IMR-90 (cell line): ENCODE data around the gene CH25H. TPM values are rescaled to one million over a fixed set of nuclear protein-coding genes. Genes with fewer than 3 reads are reported as not detected.

Experiments used
- ATAC-seq: fragments of 200-7000 bp; cut with Tn5 transposase; 2 replicates; pipeline ENCODE4 v1.9.1; 2020; ENCODE audit warnings: low read depth, mild to moderate bottlenecking, moderate library complexity
- BruUV-seq: library from RNA; stranded (reverse); fragments of 400-500 nt; replicated peaks from 2 replicates; lab custom pipeline; 2021; lab: Mats Ljungman, UMichigan
- CTCF ChIA-PET: fragments of 300-600 bp; formaldehyde crosslinking; extraction: SDS; loops from one replicate; lab custom pipeline; 2021; ENCODE audit warnings: antibody characterized with exemption; lab: Yijun Ruan, JAX
- POLR2A ChIA-PET: fragments of 300-600 bp; sonication (Branson Sonifier 250); formaldehyde crosslinking; loops from one replicate; lab custom pipeline; 2022; ENCODE audit warnings: antibody characterized with exemption; ENCODE audit not compliant: unreplicated experiment; lab: Charles Lee
- DNase-seq: peaks from one replicate; pipeline ENCODE4 v3.0.0; 2013
- H2AFZ ChIP-seq: replicated peaks from 2 replicates; pipeline ENCODE3; 2013; ENCODE audit warnings: low read length, mild to moderate bottlenecking; ENCODE audit not compliant: poor library complexity
- H2AK5ac ChIP-seq: 2 replicates; pipeline ENCODE4 v1.6.1; 2013; ENCODE audit warnings: low read depth, low read length, inconsistent platforms
- H2AK9ac ChIP-seq: replicated peaks from 2 replicates; pipeline ENCODE3; 2013; ENCODE audit warnings: mild to moderate bottlenecking, low read depth, low read length, moderate library complexity; ENCODE audit not compliant: poor library complexity
- H2BK120ac ChIP-seq: 2 replicates; pipeline ENCODE4 v1.6.1; 2013; ENCODE audit warnings: low read depth, low read length, inconsistent platforms
- H2BK15ac ChIP-seq: 3 replicates; pipeline ENCODE4 v1.6.1; 2013; ENCODE audit warnings: low read depth, low read length, inconsistent platforms
- H2BK20ac ChIP-seq: 2 replicates; pipeline ENCODE4 v1.6.1; 2013; ENCODE audit warnings: low read depth, mild to moderate bottlenecking, inconsistent platforms, low read length, moderate library complexity
- H2BK5ac ChIP-seq: 2 replicates; pipeline ENCODE4 v1.6.1; 2013; ENCODE audit warnings: mild to moderate bottlenecking, low read depth, low read length, inconsistent platforms; ENCODE audit not compliant: poor library complexity, severe bottlenecking
- H3K14ac ChIP-seq: replicated peaks from 2 replicates; pipeline ENCODE4 v1.6.1; 2013; ENCODE audit warnings: low read depth, low read length, inconsistent platforms
- H3K18ac ChIP-seq: 2 replicates; pipeline ENCODE4 v1.6.1; 2013; ENCODE audit warnings: low read depth, low read length, control low read depth
- H3K23ac ChIP-seq: 2 replicates; pipeline ENCODE4 v1.6.1; 2013; ENCODE audit warnings: low read depth, low read length, inconsistent platforms
- H3K27ac ChIP-seq: 2 replicates; pipeline ENCODE4 v1.5.1; 2013; ENCODE audit warnings: mild to moderate bottlenecking, control low read depth, low read length; ENCODE audit not compliant: insufficient read depth
- H3K27me3 ChIP-seq: 2 replicates; pipeline ENCODE4 v1.6.1; 2013; ENCODE audit warnings: low read length; ENCODE audit not compliant: control insufficient read depth, insufficient read depth
- H3K36me3 ChIP-seq: 2 replicates; pipeline ENCODE4 v1.6.1; 2013; ENCODE audit warnings: low read length, mixed read lengths; ENCODE audit not compliant: control insufficient read depth, insufficient read depth
- H3K4ac ChIP-seq: 2 replicates; pipeline ENCODE4 v1.6.1; 2013; ENCODE audit warnings: low read depth, low read length, inconsistent platforms
- H3K4me1 ChIP-seq: 2 replicates; pipeline ENCODE4 v1.6.1; 2013; ENCODE audit warnings: low read length, mixed read lengths; ENCODE audit not compliant: control insufficient read depth, insufficient read depth
- H3K4me2 ChIP-seq: 2 replicates; pipeline ENCODE4 v1.6.1; 2013; ENCODE audit warnings: low read depth, mild to moderate bottlenecking, control low read depth, low read length, moderate library complexity
- H3K4me3 ChIP-seq: 2 replicates; pipeline ENCODE4 v1.5.1; 2013; ENCODE audit warnings: low read depth, mild to moderate bottlenecking, control low read depth, low read length, moderate library complexity; ENCODE audit not compliant: insufficient read depth
- H3K56ac ChIP-seq: 2 replicates; pipeline ENCODE4 v1.6.1; 2013; ENCODE audit warnings: low read length, inconsistent platforms; ENCODE audit not compliant: insufficient read depth; ENCODE audit errors: extremely low read depth
- H3K79me1 ChIP-seq, 2 experiments: 2 replicates each; pipeline ENCODE4 v1.6.1; 2013; ENCODE audit warnings: low read length in 2 of 2, inconsistent platforms in 1 of 2, low read depth in 1 of 2
- H3K9ac ChIP-seq: 2 replicates; pipeline ENCODE4 v1.6.1; 2013; ENCODE audit warnings: low read depth, low read length, control low read depth
- H3K9me1 ChIP-seq: 2 replicates; pipeline ENCODE4 v1.6.1; 2013; ENCODE audit warnings: low read length, inconsistent platforms; ENCODE audit not compliant: insufficient read depth
- H3K9me3 ChIP-seq: 2 replicates; pipeline ENCODE4 v1.6.1; 2013; ENCODE audit warnings: low read length; ENCODE audit not compliant: control insufficient read depth, insufficient read depth
- H4K20me1 ChIP-seq: 2 replicates; pipeline ENCODE4 v1.6.1; 2013; ENCODE audit warnings: low read length, inconsistent platforms; ENCODE audit not compliant: insufficient read depth
- H4K5ac ChIP-seq: 2 replicates; pipeline ENCODE4 v1.6.1; 2013; ENCODE audit warnings: mild to moderate bottlenecking, low read depth, low read length, control low read depth
- H4K8ac ChIP-seq, 2 experiments: 2 replicates each; pipeline ENCODE4 v1.6.1; 2013; ENCODE audit warnings: low read depth in 2 of 2, low read length in 2 of 2, control low read depth in 1 of 2, inconsistent platforms in 1 of 2
- H4K91ac ChIP-seq: 2 replicates; pipeline ENCODE4 v1.6.1; 2013; ENCODE audit warnings: low read depth, low read length, inconsistent platforms; ENCODE audit not compliant: insufficient read depth
- BHLHE40 ChIP-seq: fragments of 150-350 bp; IDR thresholded peaks from 2 replicates; pipeline ENCODE4 v1.6.1; 2016; ENCODE audit warnings: mild to moderate bottlenecking, low read depth, low read length
- CEBPB ChIP-seq: IDR thresholded peaks from 2 replicates; pipeline ENCODE4 v1.6.1; 2012; ENCODE audit warnings: low read depth, low read length, improper control_type of control experiment
- CHD1 ChIP-seq: IDR thresholded peaks from 2 replicates; pipeline ENCODE4 v1.6.1; 2012; ENCODE audit warnings: low read depth, low read length, improper control_type of control experiment
- CTCF ChIP-seq: conservative IDR thresholded peaks from 2 replicates; pipeline ENCODE4 v1.5.1; 2012; ENCODE audit warnings: mild to moderate bottlenecking, low read depth, low read length, improper control_type of control experiment
- ELK1 ChIP-seq: fragments of 150-350 bp; IDR thresholded peaks from 2 replicates; pipeline ENCODE4 v1.6.1; 2016; ENCODE audit warnings: low read depth, mild to moderate bottlenecking, low read length, moderate library complexity, borderline replicate concordance
- FOS ChIP-seq: fragments of 150-350 bp; IDR thresholded peaks from 2 replicates; pipeline ENCODE4 v1.6.1; 2016; ENCODE audit warnings: low read depth, low read length
- MAFK ChIP-seq: IDR thresholded peaks from 2 replicates; pipeline ENCODE4 v1.6.1; 2012; ENCODE audit warnings: low read depth, low read length, improper control_type of control experiment
- MAZ ChIP-seq: IDR thresholded peaks from 2 replicates; pipeline ENCODE4 v1.6.1; 2012; ENCODE audit warnings: low read depth, mild to moderate bottlenecking, low read length, improper control_type of control experiment, moderate library complexity, borderline replicate concordance
- MXI1 ChIP-seq: IDR thresholded peaks from 2 replicates; pipeline ENCODE4 v1.6.1; 2012; ENCODE audit warnings: low read depth, mild to moderate bottlenecking, low read length, moderate library complexity, borderline replicate concordance
- NFE2L2 ChIP-seq: fragments of 150-350 bp; IDR thresholded peaks from 2 replicates; pipeline ENCODE4 v1.6.1; 2016; ENCODE audit warnings: low read depth, mild to moderate bottlenecking, low read length
- POLR2A ChIP-seq: IDR thresholded peaks from 2 replicates; pipeline ENCODE4 v1.6.1; 2012; ENCODE audit warnings: mild to moderate bottlenecking, low read depth, low read length
- RAD21 ChIP-seq: IDR thresholded peaks from 2 replicates; pipeline ENCODE4 v1.6.1; 2012; ENCODE audit warnings: low read length, improper control_type of control experiment
- RCOR1 ChIP-seq: IDR thresholded peaks from 2 replicates; pipeline ENCODE4 v1.6.1; 2012; ENCODE audit warnings: mild to moderate bottlenecking, low read length, improper control_type of control experiment; ENCODE audit not compliant: insufficient replicate concordance
- RFX5 ChIP-seq: IDR thresholded peaks from 2 replicates; pipeline ENCODE4 v1.8.0; 2012; ENCODE audit warnings: low read depth, mild to moderate bottlenecking, low read length, moderate library complexity
- SMC3 ChIP-seq: fragments of 150-350 bp; IDR thresholded peaks from 2 replicates; pipeline ENCODE4 v1.6.1; 2016; ENCODE audit warnings: low read depth, mild to moderate bottlenecking, antibody characterized with exemption, low read length, moderate library complexity
- USF2 ChIP-seq: fragments of 150-350 bp; IDR thresholded peaks from 2 replicates; pipeline ENCODE4 v1.6.1; 2017; ENCODE audit warnings: mild to moderate bottlenecking, antibody characterized with exemption, low read length, low read depth
- WGBS, 2 experiments: methylation state at CpG; one replicate each; pipeline versions ENCODE4 v1.1.5 to v1.1.7; 2013; ENCODE audit warnings: missing lambda C conversion rate in 2 of 2; ENCODE audit not compliant: insufficient read length in 1 of 2; ENCODE audit errors: extremely low coverage in 2 of 2; 5-methylcytosine and 5-hydroxymethylcytosine counted together
- dilution Hi-C: fragments of 300-500 bp; cut with HindIII; formaldehyde crosslinking; loops from one replicate; pipeline ENCODE4 v1.14.3; 2018; ENCODE audit warnings: low sequenced_read_pairs; ENCODE audit not compliant: unreplicated experiment
- in situ Hi-C: fragments of 300-500 bp; cut with MboI; formaldehyde crosslinking; loops from 3 replicates; pipeline ENCODE4 v1.14.3; 2019; ENCODE audit warnings: low sequenced_read_pairs, inconsistent platforms, mixed read lengths
- intact Hi-C: fragments of 100-400 bp; cut with micrococcal nuclease; formaldehyde crosslinking; loops from 2 replicates; pipeline ENCODE4 v1.10.0; 2022
- polyA plus RNA-seq, 3 experiments: library from polyadenylated mRNA; depleted of rRNA; stranded (reverse); fragments of >200 nt; gene quantifications; 2 replicates each; pipeline ENCODE4 v1.2.3, GENCODE V29; 2012; ENCODE audit warnings: low replicate concordance in 1 of 3
- total RNA-seq: library from RNA; depleted of rRNA; stranded (reverse); fragments of >200 nt; gene quantifications from 2 replicates; pipeline ENCODE4 v1.2.3, GENCODE V29; 2012

CH25H gene
- total and polyA plus RNA-seq, 2 of the 4 experiments (the other 2 are of a cell fraction) = 0.12 to 0.18 TPM

- no peak overlapping the region for H2AK9ac ChIP-seq
- no peak overlapping the region for H2BK20ac ChIP-seq
- H3K4ac ChIP-seq = no peak overlapping the region
- H3K79me1 ChIP-seq = no peaks in the 10 kb centered on the region
- no peak overlapping the region for H2AK5ac ChIP-seq
- ChIA-PET CTCF (no interaction called here), POLR2A (no interaction called here)
- H2BK120ac ChIP-seq = no peak overlapping the region
- H3K36me3 ChIP-seq = no peaks in the 10 kb centered on the region
- H4K91ac ChIP-seq = no peak overlapping the region
- intact Hi-C loops = no loop called here
- no peak overlapping the region for H3K23ac ChIP-seq
- in situ Hi-C loops = no loop called here
- ATAC-seq = no peak
- no peak overlapping the region for H3K9ac ChIP-seq
- H3K4me3 ChIP-seq = no peak overlapping the region
- no peaks in the 10 kb centered on the region for H3K4me1 ChIP-seq
- dilution Hi-C loops = no loop called here
- no TSS peak for BruUV-seq
- no peak overlapping the region for H2BK15ac ChIP-seq
- TF ChIP-seq BHLHE40 (no peak), NFE2L2 (no peak), ELK1 (no peak), POLR2A (no peak), MAFK (no peak), RAD21 (no peak), FOS (no peak), SMC3 (no peak), RCOR1 (no peak), USF2 (no peak), MXI1 (no peak), MAZ (no peak), CHD1 (no peak), CEBPB (no peak), RFX5 (no peak), CTCF (no peak)
- no peak overlapping the region for H3K14ac ChIP-seq
- no peaks in the 10 kb centered on the region for H3K9me1 ChIP-seq
- no peak overlapping the region for H3K56ac ChIP-seq
- no peak overlapping the region for H2BK5ac ChIP-seq
- H3K27ac ChIP-seq = no peak overlapping the region
- no peak for DNase-seq
- H4K5ac ChIP-seq = no peak overlapping the region
- H3K18ac ChIP-seq = no peak overlapping the region
- no peak overlapping the region for H4K8ac ChIP-seq
- 100% methylated on average over 1 of the region's 4 CpGs; no CpG with 5 or more reads in 1 of the 2 experiments for WGBS, 2 experiments
- no peaks in the 10 kb centered on the region for H4K20me1 ChIP-seq
- H2AFZ ChIP-seq = no peak overlapping the region
- no peaks in the 10 kb centered on the region for H3K9me3 ChIP-seq
- peaks cover 8% of the 10 kb centered on the region; the same call in 1 of the 2 replicates for H3K27me3 ChIP-seq
- no peak overlapping the region for H3K4me2 ChIP-seq
These were observed 42.2 kb downstream of the CH25H start for GRCh38 chr10:89164920-89165319.
